Dermis blood vessel endothelial cell (primary cell): ENCODE data around the gene ALPL. TPM values are rescaled to one million over a fixed set of nuclear protein-coding genes. Genes with fewer than 3 reads are reported as not detected.
"Not testable (repeated sequence)": the region's sequence is repeated elsewhere in the genome, so short reads cannot be mapped to it uniquely, and the experiment has no call there.

Source experiments
- DNase-seq: peaks from one replicate; pipeline ENCODE4 v3.0.0; 2010
- total RNA-seq: library from RNA; depleted of rRNA; stranded (reverse); fragments of >200 nt; gene quantifications from 2 replicates; pipeline ENCODE4 v1.2.3, GENCODE V29; 2014

Gene ALPL
- total RNA-seq, 1 donor from 2014 or later, result 0.34 TPM

- no peak for DNase-seq
These were observed 54.7 kb downstream of the ALPL start for GRCh38 chr1:21563971-21564370.

- DNase-seq, result no peak
These were observed 55.4 kb downstream of the ALPL start for GRCh38 chr1:21564521-21565095.

GRCh38 chr1:21565285-21565684, 56.1 kb downstream of the ALPL start:
- no peak for DNase-seq

GRCh38 chr1:21566361-21566760, 57.1 kb downstream of the ALPL start:
- DNase-seq, result not testable (repeated sequence)

GRCh38 chr1:21567241-21568005, 58.2 kb downstream of the ALPL start:
- DNase-seq, result no peak

- peak; percentile 64 for DNase-seq
These were observed 59.0 kb downstream of the ALPL start for GRCh38 chr1:21568006-21568746.

- no peak for DNase-seq
These were observed 59.7 kb downstream of the ALPL start for GRCh38 chr1:21568809-21569385.

- DNase-seq, result no peak
These were observed 60.8 kb downstream of the ALPL start for GRCh38 chr1:21569820-21570527.

GRCh38 chr1:21570528-21570875, 61.3 kb downstream of the ALPL start:
- DNase-seq, result no peak

GRCh38 chr1:21570885-21571284, 61.7 kb downstream of the ALPL start:
- DNase-seq, result no peak

- no peak for DNase-seq
These were observed 63.0 kb downstream of the ALPL start for GRCh38 chr1:21572221-21572620.

GRCh38 chr1:21572735-21573277, 63.6 kb downstream of the ALPL start:
- no peak for DNase-seq

- DNase-seq, result no peak
These were observed 64.3 kb downstream of the ALPL start for GRCh38 chr1:21573475-21573874.

- peak; percentile 99 for DNase-seq
These were observed 64.8 kb downstream of the ALPL start for GRCh38 chr1:21573971-21574465.

GRCh38 chr1:21574466-21575151, 65.4 kb downstream of the ALPL start:
- DNase-seq, result no peak

GRCh38 chr1:21575351-21575942, 66.2 kb downstream of the ALPL start:
- no peak for DNase-seq

- no peak for DNase-seq
These were observed 67.0 kb downstream of the ALPL start for GRCh38 chr1:21576031-21576797.

- DNase-seq, result no peak
These were observed 67.6 kb downstream of the ALPL start for GRCh38 chr1:21576798-21577187.

- DNase-seq, result no peak
These were observed 68.1 kb downstream of the ALPL start for GRCh38 chr1:21577324-21577723.

- no peak for DNase-seq
These were observed 68.7 kb downstream of the ALPL start for GRCh38 chr1:21577933-21578332.

- DNase-seq, result peak; percentile 25
These were observed 70.6 kb downstream of the ALPL start for GRCh38 chr1:21579791-21580190.
